HG02884 (cell line): ENCODE results near the gene HOXA6.

Experiments used
- ATAC-seq: cut with Tn5 transposase; IDR thresholded peaks from one replicate; pipeline ENCODE4 v1.9.1; 2021; ENCODE audit warnings: mild to moderate bottlenecking, moderate library complexity; ENCODE audit not compliant: unreplicated experiment

HOXA6 gene

GRCh38 chr7:27112361-27112760, 35.2 kb downstream of the HOXA6 start:
- ATAC-seq = no peak

GRCh38 chr7:27111751-27112277, 35.8 kb downstream of the HOXA6 start:
- ATAC-seq = no peak

- no peak for ATAC-seq
These were observed 36.4 kb downstream of the HOXA6 start for GRCh38 chr7:27111042-27111750.

- no peak for ATAC-seq
These were observed 37.2 kb downstream of the HOXA6 start for GRCh38 chr7:27110186-27111031.

- ATAC-seq = no peak
These were observed 37.9 kb downstream of the HOXA6 start for GRCh38 chr7:27109466-27110185.

GRCh38 chr7:27108390-27109127, 39.0 kb downstream of the HOXA6 start:
- ATAC-seq = no peak

- ATAC-seq = no peak
These were observed 39.9 kb downstream of the HOXA6 start for GRCh38 chr7:27107391-27108381.

GRCh38 chr7:27106901-27107240, 40.7 kb downstream of the HOXA6 start:
- no peak for ATAC-seq

- no peak for ATAC-seq
These were observed 41.2 kb downstream of the HOXA6 start for GRCh38 chr7:27106181-27106900.

- ATAC-seq = no peak
These were observed 42.1 kb downstream of the HOXA6 start for GRCh38 chr7:27105301-27106031.

GRCh38 chr7:27104341-27105058, 43.1 kb downstream of the HOXA6 start:
- ATAC-seq = no peak

- ATAC-seq = no peak
These were observed 43.9 kb downstream of the HOXA6 start for GRCh38 chr7:27103489-27104226.

GRCh38 chr7:27102581-27103442, 44.8 kb downstream of the HOXA6 start, which contains the start of gene HOXA2:
Gene HOXA2, minus strand, starts transcription at chr7:27102683. Its CDS starts 183 bp downstream, at chr7:27102500.
- ATAC-seq = no peak

- no peak for ATAC-seq
These were observed 45.5 kb downstream of the HOXA6 start for GRCh38 chr7:27101957-27102580.

GRCh38 chr7:27101171-27101956, 46.2 kb downstream of the HOXA6 start:
- ATAC-seq = no peak
